ENCODE measurements around the gene CABLES2. TPM values are rescaled to one million over a fixed set of nuclear protein-coding genes. Genes with fewer than 3 reads are reported as not detected.

CABLES2 gene
- total and polyA plus RNA-seq, 9 of the 15 experiments (the other 6 are each of a cell fraction or from before 2014, with no cell fraction given), result 0.46 to 4.2 (median 1.6) TPM

- H3K4me2 ChIP-seq (ENCODE audit: insufficient read depth, low read length), result peak overlapping the region; percentile 60
- H3K9me3 ChIP-seq (replicated peaks; ENCODE audit: control insufficient read depth, insufficient read depth, low read depth, low read length), result no peaks in the 10 kb centered on the region
- peaks cover 50 to 96% of the 10 kb centered on the region in 2 experiments for H3K4me1 ChIP-seq (replicated peaks in 1 of 2; ENCODE audit: control insufficient read depth in 2 of 2, insufficient read depth in 2 of 2, low read length in 2 of 2)
- H3K79me2 ChIP-seq (ENCODE audit: control insufficient read depth, insufficient read depth, low read length), result peaks cover 55% of the 10 kb centered on the region
- in situ Hi-C loops (cut with MboI), result loop anchor here (10.0 kb wide), 1 partner anchor 369 kb away; no protein-coding TSS in a partner anchor
- no peaks in the 10 kb centered on the region for H3K27me3 ChIP-seq (ENCODE audit: control insufficient read depth in 2 of 2, insufficient read depth in 2 of 2, low read length in 2 of 2)
- peaks cover 10% of the 10 kb centered on the region; the same call in 1 of the 2 replicates for H4K20me1 ChIP-seq (replicated peaks; ENCODE audit: control insufficient read depth, insufficient read depth, low read length)
- WGBS (ENCODE audit: insufficient coverage, low coverage, missing lambda C conversion rate), result 51% methylated on average over 20 of the region's 22 CpGs
- H3K9me1 ChIP-seq (ENCODE audit: control insufficient read depth, insufficient read depth, low read length), result peaks cover 4% of the 10 kb centered on the region
- ChIA-PET POLR2A (interaction anchor here (0.7 to 2.5 kb wide), 6 partner anchors 11 to 511 kb away, joined by 3 to 9 read pairs (median 4); partner anchors contain the start of gene RPS21), CTCF (ENCODE audit: low intra/inter-chr PET ratio) (no interaction called here)
- peak overlapping the region in 1 of 2 experiments; percentile 96; a peak in 2 of 4 replicates for H3K9ac ChIP-seq (ENCODE audit: insufficient read depth in 1 of 2, low read depth in 2 of 2, low read length in 2 of 2)
- H3K36me3 ChIP-seq (ENCODE audit: control insufficient read depth, insufficient read depth, low read length), result peaks cover 28% of the 10 kb centered on the region; the same call in 1 of the 3 replicates
- DNase-seq (ENCODE audit: extremely low read depth in 1 of 4, low spot score in 3 of 4) (peak in 2 of 4 experiments; percentile 50 to 63), FAIRE-seq (peak; percentile 77), ATAC-seq (no peak)
- peak overlapping the region; percentile 39; the same call in 1 of the 3 replicates for H3K27ac ChIP-seq (ENCODE audit: extremely low read depth, low read depth, low read length)
- H3K4me3 ChIP-seq, result no peak overlapping the region; the same call in 1 of the 2 replicates
- intact Hi-C loops (cut with micrococcal nuclease), result no loop called here
- BruUV-seq (replicated peaks), result no TSS peak
- no peak overlapping the region for H2AFZ ChIP-seq (ENCODE audit: low read depth, low read length)
- TF ChIP-seq CXXC5 (CRISPR knock-in tag; IDR thresholded peaks at IDR 0.05) (0 out of 2 replicates have a peak, but pooled peaks have one; percentile 24), ZBTB7A (IDR thresholded peaks at IDR 0.05; ENCODE audit: borderline replicate concordance, control insufficient read depth, low read depth, low read length) (peak; percentile 86; the same call in 1 of the 2 replicates), BHLHE40 (IDR thresholded peaks at IDR 0.05; ENCODE audit: low read length) (peak; percentile 92), CTCF (IDR thresholded peaks at IDR 0.05 in 2 of 3, conservative IDR thresholded peaks at IDR 0.05 in 1 of 3; ENCODE audit: insufficient read depth in 2 of 3, low read depth in 1 of 3, low read length in 3 of 3) (0 out of 6 replicates have a peak, but pooled peaks of 1 of the 3 experiments have one; percentile 20), SPI1 (IDR thresholded peaks at IDR 0.05; ENCODE audit: borderline replicate concordance, low read depth, low read length) (peak; percentile 76), RBM22 (IDR thresholded peaks at IDR 0.05; ENCODE audit: low read depth, low read length, poor library complexity, severe bottlenecking) (no peak), NR2C1 (IDR thresholded peaks at IDR 0.05) (peak; percentile 87), NR2C1 (tag; IDR thresholded peaks at IDR 0.05) (peak; percentile 85), SP1 (CRISPR knock-in tag; IDR thresholded peaks at IDR 0.05) (0 out of 2 replicates have a peak, but pooled peaks have one; percentile 31), STAT6 (CRISPR knock-in tag; IDR thresholded peaks at IDR 0.05) (no peak), MYNN (IDR thresholded peaks at IDR 0.05) (peak; percentile 18; the same call in 1 of the 2 replicates), MYNN (CRISPR knock-in tag; IDR thresholded peaks at IDR 0.05) (no peak), RAD21 (CRISPR knock-in tag; conservative IDR thresholded peaks at IDR 0.05 in 1 of 2, IDR thresholded peaks at IDR 0.05 in 1 of 2) (0 out of 4 replicates have a peak, but pooled peaks of 1 of the 2 experiments have one; percentile 2), TFAP4 (CRISPR knock-in tag; IDR thresholded peaks at IDR 0.05; ENCODE audit: borderline replicate concordance) (0 out of 2 replicates have a peak, but pooled peaks have one; percentile 6)
These were observed 42.9 kb downstream of the CABLES2 start for GRCh38 chr20:62363920-62364851.

All from K562 (cell line).